ENCODE data around the gene RARB. TPM values are rescaled to one million over a fixed set of nuclear protein-coding genes. Genes with fewer than 3 reads are reported as not detected.

The RARB gene
- total and polyA plus RNA-seq, 2 donors (not counting 1 experiment from before 2014, with no cell fraction given) = 9.4 to 13.3 TPM

GRCh38 chr3:25456723-25457670 is 28.9 kb downstream of the RARB start:
- Histone ChIP-seq H3K4me3 (replicated peaks in 1 of 4; ENCODE audit: control extremely low read depth in 1 of 4, insufficient read depth in 1 of 4, low read depth in 3 of 4, low read length in 4 of 4) (no peak overlapping the region), H3K9ac (ENCODE audit: insufficient read depth, low read length) (no peak overlapping the region), H3K27ac (ENCODE audit: insufficient read depth, low read length) (no peak overlapping the region), H4K20me1 (ENCODE audit: control insufficient read depth, extremely low read depth, insufficient read depth, low read length) (no peaks in the 10 kb centered on the region), H2AFZ (ENCODE audit: low read length) (no peak overlapping the region), H3K9me3 (ENCODE audit: control insufficient read depth, insufficient read depth, low read depth, low read length) (no peaks in the 10 kb centered on the region), H3K36me3 (ENCODE audit: control insufficient read depth, insufficient read depth, low read length) (no peaks in the 10 kb centered on the region), H3K27me3 (ENCODE audit: control insufficient read depth, insufficient read depth, low read length) (no peaks in the 10 kb centered on the region), H3K4me2 (ENCODE audit: extremely low read depth, insufficient read depth, low read length) (no peak overlapping the region), H3K4me1 (ENCODE audit: control insufficient read depth, extremely low read depth, insufficient read depth, low read length) (peaks cover 23% of the 10 kb centered on the region), H3K79me2 (ENCODE audit: control insufficient read depth, insufficient read depth, low read length) (no peaks in the 10 kb centered on the region)
- TF ChIP-seq EZH2 (IDR thresholded peaks at IDR 0.05; ENCODE audit: low read length, missing control alignments) = no peak
- TF ChIP-seq CTCF (conservative IDR thresholded peaks at IDR 0.05 in 1 of 2, IDR thresholded peaks at IDR 0.05 in 1 of 2; ENCODE audit: low read depth in 1 of 2, low read length in 2 of 2) = no peak
- no peak for DNase-seq (ENCODE audit: low read depth in 2 of 2)

- H3K4me1 ChIP-seq (ENCODE audit: control insufficient read depth, extremely low read depth, insufficient read depth, low read length) = peaks cover 23% of the 10 kb centered on the region
- DNase-seq (ENCODE audit: low read depth in 2 of 2) = peak in 1 of 2 donors; percentile 71
- H3K4me3 ChIP-seq (replicated peaks in 1 of 4; ENCODE audit: control extremely low read depth in 1 of 4, insufficient read depth in 1 of 4, low read depth in 3 of 4, low read length in 4 of 4) = no peak overlapping the region
- no peak overlapping the region for H3K4me2 ChIP-seq (ENCODE audit: extremely low read depth, insufficient read depth, low read length)
- no peaks in the 10 kb centered on the region for H3K79me2 ChIP-seq (ENCODE audit: control insufficient read depth, insufficient read depth, low read length)
- no peaks in the 10 kb centered on the region for H4K20me1 ChIP-seq (ENCODE audit: control insufficient read depth, extremely low read depth, insufficient read depth, low read length)
- H3K36me3 ChIP-seq (ENCODE audit: control insufficient read depth, insufficient read depth, low read length) = no peaks in the 10 kb centered on the region
- H2AFZ ChIP-seq (ENCODE audit: low read length) = no peak overlapping the region
- no peaks in the 10 kb centered on the region for H3K9me3 ChIP-seq (ENCODE audit: control insufficient read depth, insufficient read depth, low read depth, low read length)
- no peak overlapping the region for H3K27ac ChIP-seq (ENCODE audit: insufficient read depth, low read length)
- TF ChIP-seq CTCF (conservative IDR thresholded peaks at IDR 0.05 in 1 of 2, IDR thresholded peaks at IDR 0.05 in 1 of 2; ENCODE audit: low read depth in 1 of 2, low read length in 2 of 2) = no peak
- TF ChIP-seq EZH2 (IDR thresholded peaks at IDR 0.05; ENCODE audit: low read length, missing control alignments) = no peak
- no peaks in the 10 kb centered on the region for H3K27me3 ChIP-seq (ENCODE audit: control insufficient read depth, insufficient read depth, low read length)
- H3K9ac ChIP-seq (ENCODE audit: insufficient read depth, low read length) = no peak overlapping the region
These were observed 29.8 kb downstream of the RARB start for GRCh38 chr3:25457671-25458419.

GRCh38 chr3:25458420-25458814 is 30.4 kb downstream of the RARB start:
- Histone ChIP-seq H2AFZ (ENCODE audit: low read length) (no peak overlapping the region), H3K27me3 (ENCODE audit: control insufficient read depth, insufficient read depth, low read length) (no peaks in the 10 kb centered on the region), H3K79me2 (ENCODE audit: control insufficient read depth, insufficient read depth, low read length) (no peaks in the 10 kb centered on the region), H3K9me3 (ENCODE audit: control insufficient read depth, insufficient read depth, low read depth, low read length) (no peaks in the 10 kb centered on the region), H3K4me2 (ENCODE audit: extremely low read depth, insufficient read depth, low read length) (no peak overlapping the region), H3K36me3 (ENCODE audit: control insufficient read depth, insufficient read depth, low read length) (no peaks in the 10 kb centered on the region), H3K27ac (ENCODE audit: insufficient read depth, low read length) (no peak overlapping the region), H3K4me3 (replicated peaks in 1 of 4; ENCODE audit: control extremely low read depth in 1 of 4, insufficient read depth in 1 of 4, low read depth in 3 of 4, low read length in 4 of 4) (no peak overlapping the region), H3K9ac (ENCODE audit: insufficient read depth, low read length) (no peak overlapping the region), H4K20me1 (ENCODE audit: control insufficient read depth, extremely low read depth, insufficient read depth, low read length) (no peaks in the 10 kb centered on the region), H3K4me1 (ENCODE audit: control insufficient read depth, extremely low read depth, insufficient read depth, low read length) (peaks cover 23% of the 10 kb centered on the region)
- TF ChIP-seq CTCF (conservative IDR thresholded peaks at IDR 0.05 in 1 of 2, IDR thresholded peaks at IDR 0.05 in 1 of 2; ENCODE audit: low read depth in 1 of 2, low read length in 2 of 2) (no peak), EZH2 (IDR thresholded peaks at IDR 0.05; ENCODE audit: low read length, missing control alignments) (no peak)
- DNase-seq (ENCODE audit: low read depth in 2 of 2) = no peak

All from fibroblast of lung (primary cell).